Limb (tissue), 2 donors: ENCODE measurements around the gene HMCES.
"Not testable (repeated sequence)": the region's sequence is repeated elsewhere in the genome, so short reads cannot be mapped to it uniquely, and the experiment has no call there.

Experiments
- DNase-seq, 2 donors: peaks; one replicate each; pipeline ENCODE4 v3.0.0-alpha.2; 2016; ENCODE audit errors: extremely low spot score in 2 of 2

Gene HMCES

DNA sequence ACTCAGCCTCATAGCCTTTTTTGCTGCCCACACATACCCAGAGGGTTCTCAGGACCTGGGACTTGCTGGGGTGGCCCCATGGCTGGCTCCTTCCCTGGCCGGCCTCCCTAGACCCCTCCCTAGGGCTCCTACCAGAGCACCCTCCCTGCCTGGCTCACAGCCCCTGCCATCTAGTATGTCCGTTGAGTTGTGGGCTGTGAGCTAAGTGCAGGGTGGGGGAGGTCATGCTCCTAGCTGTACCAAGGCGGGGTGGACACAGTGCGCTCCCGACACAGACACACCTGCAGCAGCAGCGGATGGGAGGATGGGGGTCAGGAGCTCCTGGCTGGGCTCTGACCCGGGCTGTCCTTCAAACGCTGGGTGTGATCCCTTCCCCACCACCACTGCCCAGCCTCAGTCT, 41.6 kb downstream of the HMCES start:
- no peak for DNase-seq

DNA sequence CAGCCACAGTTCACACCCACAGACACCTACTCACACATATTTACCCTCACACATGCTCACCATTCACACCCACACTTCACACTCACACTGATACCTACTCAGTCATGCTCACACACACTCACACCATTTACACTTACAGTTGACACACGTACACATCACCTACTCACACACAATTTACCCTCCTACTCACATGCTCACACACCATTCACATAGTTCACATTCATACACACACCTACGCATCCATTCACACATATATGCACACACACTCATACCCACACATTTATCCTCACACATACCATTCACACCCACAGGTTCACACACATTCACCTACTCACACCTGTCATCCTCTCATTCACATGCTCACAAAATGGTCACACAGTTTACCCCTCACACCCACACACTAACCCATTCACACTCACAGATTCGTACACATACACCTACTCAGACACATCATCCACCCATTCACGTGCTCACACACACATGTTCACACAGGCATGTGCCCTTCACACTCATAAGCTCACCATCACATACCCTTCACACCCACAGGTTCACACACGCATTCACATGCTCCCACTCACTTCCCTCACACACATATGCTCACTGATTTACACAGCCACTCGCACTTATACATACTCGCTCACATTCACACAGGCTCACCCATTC, 42.3 kb downstream of the HMCES start:
- DNase-seq: no peak

DNA sequence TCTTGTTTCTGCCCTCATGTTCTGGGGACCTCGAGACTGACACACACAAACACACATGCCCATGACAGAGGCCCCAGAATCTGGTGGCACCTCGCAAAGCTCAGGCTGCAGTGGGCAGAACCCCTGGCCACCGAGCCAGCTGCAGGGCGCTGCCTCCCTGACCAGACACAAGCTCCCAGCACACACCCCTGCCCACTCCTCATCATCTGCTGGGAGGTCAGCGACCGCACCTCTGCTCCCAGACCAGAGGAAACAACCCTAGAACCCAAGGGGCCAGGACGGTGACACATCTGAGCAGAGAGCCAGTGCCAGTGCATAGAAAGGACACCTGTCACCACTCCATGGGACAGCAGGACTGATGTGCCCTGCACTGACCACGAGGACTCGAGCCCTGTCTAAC, 43.2 kb downstream of the HMCES start:
- DNase-seq: no peak

DNA sequence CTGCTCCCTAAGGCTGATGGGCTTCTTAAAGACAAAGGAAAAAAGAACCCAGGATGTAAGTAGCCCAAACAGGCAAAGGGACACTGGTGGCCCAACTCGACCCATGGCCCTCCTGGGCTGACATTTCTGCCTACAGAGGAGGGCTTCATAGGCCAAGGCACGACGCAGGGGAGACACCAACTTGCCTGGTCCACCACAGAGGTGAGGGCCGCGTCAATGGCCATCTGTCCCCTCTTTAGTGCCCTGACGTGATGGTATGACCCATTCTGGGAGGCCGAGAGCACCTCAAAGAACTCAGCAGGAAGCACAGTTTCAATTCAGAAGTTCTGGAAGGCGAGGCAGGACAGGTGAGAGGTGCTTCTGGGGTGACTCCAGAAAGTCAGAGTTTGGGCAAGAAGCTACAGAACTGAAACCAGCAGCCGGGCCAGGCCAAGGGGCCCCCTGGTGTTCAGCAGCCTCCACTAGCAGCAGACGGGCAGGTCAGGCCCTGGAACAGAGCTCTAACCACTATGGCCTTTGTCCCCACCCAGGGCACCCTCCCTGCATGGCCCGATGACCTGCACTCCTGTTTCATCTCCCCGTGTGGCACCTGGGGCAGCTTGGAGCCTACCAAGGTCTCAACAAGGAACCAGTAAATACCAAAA, 45.1 kb downstream of the HMCES start:
- no peak for DNase-seq

DNA sequence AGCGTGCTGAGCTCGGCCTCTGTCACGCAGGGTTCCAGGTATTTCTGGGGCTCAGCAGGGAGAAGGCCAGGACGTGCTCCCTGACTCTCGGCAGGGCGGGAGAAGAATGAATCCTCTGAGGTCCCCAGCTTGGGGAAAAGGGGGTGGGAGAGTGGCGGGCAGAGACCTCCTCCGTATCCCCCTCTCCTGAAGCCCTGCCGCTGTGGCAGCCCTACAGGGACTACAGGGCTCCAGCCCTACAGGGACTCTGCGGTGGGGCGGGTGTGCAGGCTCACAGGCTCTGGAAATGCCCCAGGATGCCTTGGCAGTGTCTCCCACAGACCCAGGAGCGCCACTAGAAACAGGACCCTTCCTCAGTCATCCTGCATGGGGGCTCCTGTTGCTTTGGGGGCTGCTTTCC, 46.2 kb downstream of the HMCES start:
- DNase-seq: no peak

DNA sequence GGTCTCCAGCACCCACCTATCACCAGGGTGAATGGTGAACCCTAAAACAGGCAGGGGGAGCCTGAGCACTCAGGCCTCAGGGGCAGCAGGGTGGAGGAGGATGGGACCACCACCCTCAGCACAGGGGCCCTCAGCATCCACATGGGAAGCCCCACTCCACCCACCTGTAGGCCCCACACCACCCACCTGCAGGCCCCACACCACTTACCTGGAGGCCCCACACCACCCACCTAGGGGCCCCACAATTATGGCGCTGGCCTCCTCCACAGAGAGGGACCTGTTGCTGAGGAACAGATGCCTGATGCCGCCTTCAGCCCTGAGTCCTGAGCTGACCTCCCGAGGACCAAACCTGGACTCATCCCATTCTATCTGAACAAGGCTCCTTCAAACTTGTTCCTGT, 46.7 kb downstream of the HMCES start:
- DNase-seq: no peak

DNA sequence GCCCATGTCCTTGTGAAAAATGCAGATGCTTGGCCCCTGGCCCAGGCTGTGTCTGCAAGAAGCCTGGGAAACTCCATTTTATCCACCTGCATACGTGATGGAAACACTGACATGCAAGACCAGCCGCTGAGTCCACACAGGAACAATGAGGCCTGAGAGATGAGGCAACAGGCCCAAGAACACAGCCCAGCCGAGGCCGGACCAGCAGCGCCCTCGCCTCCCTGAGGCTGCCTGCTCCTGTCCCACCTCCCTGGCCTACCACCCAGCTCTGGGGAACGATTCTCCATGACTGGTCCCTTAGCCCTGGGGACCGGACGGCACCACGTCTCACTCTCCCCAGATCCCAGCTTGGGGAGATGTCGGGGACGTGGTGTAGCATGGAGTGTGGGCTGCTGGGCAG, 47.5 kb downstream of the HMCES start:
- DNase-seq: no peak

DNA sequence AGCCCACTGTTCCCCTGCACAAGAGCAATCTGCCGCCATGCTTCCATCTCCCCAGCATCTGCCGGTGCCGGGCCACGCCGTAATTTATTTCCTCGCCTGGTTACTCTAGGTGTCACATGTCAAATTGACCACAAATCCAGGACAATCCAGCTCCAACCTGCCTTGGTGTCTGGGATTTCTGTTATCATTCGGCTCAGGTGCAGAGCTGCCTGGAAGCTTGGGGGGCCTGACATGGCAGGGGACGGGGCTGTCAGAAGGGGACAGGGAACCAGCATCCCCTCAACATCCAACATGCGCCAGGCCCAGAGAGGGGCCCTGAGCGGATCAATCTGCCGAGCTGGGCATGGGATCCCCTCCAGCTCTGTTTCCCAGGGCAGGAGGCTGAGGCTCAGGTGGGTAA, 47.9 kb downstream of the HMCES start:
- DNase-seq: no peak

DNA sequence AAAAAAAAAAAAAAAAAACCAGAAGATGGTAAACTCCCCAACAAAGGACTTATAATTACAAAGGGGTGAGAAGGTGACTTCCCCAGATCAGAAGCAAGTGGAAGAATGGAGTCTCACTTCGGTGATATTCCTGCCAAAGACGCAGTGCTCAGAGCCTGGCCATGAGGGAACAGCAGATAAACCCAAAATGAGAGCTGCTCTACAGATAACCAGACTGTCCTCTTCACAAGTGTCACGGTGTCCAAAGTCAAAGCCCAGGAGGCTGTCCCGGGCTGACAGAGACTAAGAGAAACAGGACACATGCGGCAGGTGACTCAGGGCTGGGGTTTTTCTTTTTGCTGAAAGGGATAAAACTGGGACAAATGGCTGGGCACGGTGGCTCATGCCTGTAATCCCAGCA, 48.8 kb downstream of the HMCES start:
- DNase-seq: no peak

DNA sequence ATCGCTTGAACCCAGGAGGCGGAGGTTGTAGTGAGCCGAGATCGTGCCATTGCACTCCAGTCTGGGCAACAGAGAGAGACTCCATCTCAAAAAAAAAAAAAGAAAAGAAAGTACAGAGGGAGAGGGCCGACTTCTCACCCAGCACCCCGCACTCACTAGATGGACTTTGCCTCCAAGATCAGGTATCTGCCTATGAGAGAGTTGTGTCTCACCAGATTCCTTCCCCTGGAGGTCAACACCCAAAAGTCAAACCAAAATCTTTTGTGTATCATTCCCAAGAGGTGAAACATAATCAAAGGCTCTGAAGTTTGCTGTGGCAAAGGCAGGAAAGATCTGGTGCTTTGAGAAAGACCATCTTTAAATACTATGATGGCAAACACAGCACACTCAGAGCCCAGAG, 51.2 kb downstream of the HMCES start:
- no peak for DNase-seq

DNA sequence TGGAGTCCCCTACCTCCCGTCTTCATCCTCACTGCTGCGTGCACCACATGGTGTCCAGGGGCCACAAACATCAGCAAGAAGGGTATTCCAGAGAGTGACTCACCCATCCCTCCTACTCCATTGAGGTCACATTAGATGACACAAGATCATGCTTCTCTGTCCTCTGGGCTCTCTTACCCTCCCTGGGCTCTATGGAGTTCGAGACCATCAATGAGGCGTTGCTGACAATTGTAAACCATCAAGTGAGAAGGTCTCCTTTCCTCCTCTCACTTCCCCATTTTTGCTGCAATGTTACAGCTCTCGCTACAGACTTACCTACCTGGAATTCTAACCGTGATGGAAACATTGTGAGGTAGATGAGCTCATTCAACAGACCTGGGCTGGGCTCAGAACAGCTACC, 51.7 kb downstream of the HMCES start:
- DNase-seq: no peak

DNA sequence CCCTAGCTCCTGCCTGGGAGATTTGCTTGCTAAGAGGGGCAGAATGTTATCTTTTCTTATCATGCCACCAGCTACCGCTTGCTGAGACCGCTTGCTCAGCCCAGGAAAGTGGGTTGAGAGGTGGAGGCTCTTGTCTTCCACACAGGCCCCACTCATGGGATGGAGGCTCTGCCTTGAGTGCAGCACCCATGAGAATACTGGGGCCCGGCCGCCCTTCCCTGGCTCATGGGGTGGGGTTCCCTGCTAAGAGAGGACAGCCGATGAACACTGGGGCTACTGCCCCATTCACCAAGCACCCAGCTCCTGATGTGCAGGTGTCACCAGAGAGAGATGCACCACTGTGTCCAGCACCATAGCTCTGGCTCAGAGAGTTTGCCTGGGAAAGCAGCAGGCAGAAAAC, 55.2 kb downstream of the HMCES start:
- no peak for DNase-seq

DNA sequence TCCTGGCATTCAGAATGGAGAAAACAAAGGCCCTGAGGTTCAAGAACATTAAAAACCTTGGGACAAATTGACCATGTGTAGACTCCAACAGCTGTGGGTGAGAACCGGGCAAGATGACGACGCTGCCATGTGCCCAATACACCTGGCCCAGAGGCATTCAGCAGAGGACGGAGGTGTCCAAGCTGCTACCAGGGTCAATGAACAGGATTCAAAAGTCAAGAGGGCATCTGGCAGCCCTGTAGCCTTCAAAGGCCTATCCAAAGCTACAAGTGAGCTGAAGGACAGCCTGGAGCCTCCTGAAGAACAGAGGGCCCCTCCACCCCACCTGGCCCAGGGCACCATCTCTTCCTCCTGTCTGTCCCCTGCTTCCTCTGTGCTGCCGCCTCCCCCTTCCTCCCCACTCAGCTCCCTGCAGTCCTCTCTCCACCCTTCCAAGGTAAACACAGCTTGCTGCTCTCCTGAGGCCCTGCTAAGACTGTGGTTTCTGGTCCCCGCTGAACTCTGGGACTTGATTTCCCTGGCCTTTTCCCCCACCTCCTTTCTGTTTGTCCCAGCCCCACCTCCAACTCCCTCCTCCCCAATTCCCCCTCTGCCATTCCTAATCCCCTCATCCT, 57.5 kb downstream of the HMCES start:
- no peak for DNase-seq

DNA sequence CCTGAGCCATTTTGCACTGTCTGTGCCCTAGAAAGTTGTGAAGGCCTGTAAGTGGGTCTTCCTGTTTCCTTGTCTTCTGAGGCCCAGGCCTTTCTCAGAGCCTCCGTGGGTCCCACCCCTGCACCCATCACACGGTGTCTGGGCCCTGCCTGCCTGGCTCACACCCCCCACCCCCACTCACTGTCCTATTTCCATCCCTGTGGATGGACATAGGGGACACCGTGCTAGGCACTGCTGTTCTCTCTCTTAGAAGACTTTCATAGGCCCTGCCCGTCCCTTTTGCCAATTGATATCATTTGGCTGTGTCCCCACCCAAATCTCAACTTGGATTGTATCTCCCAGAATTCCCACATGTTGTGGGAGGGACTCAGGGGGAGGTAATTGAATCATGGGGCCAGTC, 59.0 kb downstream of the HMCES start:
- DNase-seq: not testable (repeated sequence)

DNA sequence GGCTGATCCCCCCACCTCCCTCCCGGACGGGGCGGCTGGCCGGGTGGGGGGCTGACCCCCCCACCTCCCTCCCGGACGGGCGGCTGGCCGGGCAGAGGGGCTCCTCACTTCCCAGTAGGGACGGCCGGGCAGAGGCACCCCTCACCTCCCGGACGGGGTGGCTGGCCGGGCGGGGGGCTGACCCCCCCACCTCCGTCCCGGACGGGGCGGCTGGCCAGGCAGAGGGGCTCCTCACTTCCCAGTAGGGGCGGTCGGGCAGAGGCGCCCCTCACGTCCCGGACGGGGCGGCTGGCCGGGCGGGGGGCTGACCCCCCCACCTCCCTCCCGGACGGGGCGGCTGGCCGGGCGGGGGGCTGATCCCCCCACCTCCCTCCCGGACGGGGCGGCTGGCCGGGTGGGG, 60.5 kb downstream of the HMCES start:
- DNase-seq: not testable (repeated sequence)

DNA sequence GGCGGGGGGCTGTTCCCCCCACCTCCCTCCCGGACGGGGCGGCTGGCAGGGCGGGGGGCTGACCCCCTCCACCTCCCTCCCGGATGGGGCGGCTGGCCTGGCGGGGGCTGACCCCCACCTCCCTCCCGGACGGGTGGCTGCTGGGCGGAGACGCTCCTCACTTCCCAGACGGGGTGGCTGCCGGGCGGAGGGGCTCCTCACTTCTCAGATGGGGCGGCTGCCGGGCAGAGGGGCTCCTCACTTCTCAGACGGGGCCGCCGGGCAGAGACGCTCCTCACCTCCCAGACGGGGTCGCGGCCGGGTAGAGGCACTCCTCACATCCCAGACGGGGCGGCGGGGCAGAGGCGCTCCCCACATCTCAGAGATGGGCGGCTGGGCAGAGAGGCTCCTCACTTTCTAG, 61.2 kb downstream of the HMCES start:
- DNase-seq: not testable (repeated sequence)

DNA sequence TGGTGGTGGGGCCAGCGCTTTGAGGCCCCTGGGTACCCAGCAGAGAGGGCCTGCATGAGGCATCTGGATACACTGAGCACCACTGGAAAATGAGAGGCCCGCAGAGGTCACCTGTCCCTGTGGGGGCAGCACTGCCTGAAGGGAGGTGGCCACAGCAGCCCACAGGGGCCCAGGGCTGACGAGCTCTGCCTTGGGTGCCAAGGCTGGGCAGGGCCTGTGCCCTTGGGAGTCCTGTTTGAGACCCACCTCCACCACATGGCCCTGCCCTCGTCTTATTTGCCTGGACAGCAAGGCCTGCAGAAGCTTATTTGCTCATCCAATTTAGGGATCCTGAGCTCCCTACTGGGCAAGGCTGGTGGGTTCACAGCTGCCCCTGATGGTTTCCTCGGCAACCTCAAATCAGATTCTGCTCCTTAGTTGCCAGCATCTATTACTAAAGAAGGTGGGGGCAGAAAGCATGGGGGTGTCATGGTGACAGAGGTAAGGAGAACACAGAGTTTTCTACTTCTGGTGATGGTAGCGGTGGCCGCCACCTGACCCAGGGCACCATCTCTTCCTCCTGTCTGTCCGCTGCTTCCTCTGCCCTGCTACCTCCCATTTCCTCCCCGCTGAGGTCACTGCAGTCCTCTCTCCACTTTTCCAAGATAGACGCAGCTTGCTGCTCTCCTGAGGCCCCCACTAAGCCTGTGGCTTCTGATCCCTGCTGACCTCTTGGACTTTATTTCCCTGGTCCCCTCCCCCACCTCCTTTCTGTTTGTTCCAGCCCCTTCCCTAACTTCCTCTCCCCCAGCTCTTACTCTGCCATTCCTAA, 62.9 kb downstream of the HMCES start:
- DNase-seq: no peak

DNA sequence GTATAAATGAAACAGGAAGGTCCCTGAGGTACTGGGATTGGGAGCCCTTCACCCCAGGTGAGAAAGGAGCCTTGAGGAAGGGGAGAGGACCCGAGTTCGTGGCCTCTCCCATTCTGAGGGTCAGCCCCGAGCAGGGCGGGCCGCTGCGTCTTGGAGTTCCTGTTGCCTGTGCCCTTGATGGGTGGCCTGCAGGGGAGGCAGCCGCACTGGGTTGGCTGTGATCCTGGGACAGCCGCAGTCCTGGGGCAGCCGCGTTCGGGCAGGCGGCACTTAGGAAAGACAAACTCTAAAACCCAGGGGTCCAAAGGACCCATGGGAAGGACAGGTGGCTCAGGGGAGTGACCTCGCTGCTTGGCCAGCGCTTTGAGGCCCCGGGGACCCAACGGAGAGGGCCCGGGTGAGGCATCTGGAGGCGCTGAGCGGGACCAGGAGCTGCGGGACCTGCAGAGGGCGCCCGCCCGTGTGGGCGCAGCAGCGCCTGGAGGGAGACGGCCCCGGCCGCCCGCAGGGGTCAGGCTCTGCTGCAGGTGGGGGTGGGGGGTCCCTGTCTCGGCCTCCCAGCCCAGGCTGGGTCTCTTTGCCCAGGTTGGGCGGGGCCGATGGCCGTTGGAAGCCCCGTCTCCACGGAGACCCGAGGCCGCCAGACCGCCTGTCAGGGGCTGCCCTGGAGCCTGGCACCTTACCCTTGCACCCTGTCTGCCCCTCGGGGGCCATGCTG, 65.1 kb downstream of the HMCES start:
- DNase-seq: no peak

DNA sequence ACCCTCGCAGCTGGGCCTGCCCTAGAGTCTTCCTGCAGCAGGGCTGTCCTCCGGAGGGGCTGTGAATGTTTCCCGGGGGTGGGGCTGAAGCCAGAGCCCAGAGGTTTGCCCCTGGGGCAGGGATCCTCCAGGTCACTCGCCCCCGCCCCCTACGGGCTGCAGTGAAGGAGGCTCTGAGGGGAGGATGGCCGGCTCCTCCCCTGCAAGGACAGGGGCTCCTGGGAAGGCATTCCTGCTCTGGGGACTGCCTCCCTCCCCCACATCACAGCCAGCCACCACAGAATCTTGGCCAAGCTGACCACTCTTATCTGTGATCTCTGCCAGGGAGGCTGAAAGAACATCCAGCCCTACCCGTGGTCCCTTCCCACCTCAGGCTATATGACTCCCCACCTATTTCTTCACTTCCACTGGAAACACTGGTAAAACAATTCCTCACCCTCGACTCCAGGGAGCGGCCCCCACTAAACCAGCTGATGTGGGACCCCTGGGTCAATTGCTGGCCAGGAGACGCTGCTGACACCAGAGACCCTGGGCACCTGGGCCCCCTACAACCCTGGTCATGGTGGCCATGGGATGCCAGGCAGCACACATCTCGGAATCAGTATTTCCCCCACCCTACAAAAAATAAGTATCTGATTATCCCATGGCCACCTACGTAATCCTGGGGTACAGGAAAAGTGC, 66.0 kb downstream of the HMCES start:
- no peak for DNase-seq

DNA sequence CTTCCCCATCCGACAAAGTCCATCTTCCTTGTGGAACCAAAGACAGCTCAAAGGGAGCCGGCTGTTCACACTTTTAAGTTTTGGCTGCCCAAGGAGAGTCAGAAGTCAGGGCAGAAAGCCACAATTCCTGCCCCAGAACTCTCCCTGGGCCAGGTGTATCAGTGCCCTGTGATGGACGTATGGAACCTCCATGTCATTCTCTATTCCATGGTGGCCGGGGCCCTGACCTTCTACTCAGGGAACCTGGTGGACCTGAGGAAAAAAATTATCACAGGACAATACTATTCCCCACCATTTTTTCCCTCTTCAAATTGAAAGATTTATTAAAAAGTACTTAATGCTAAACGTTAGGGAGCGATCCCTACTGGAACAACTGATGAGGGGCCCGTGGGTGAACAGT, 66.6 kb downstream of the HMCES start:
- no peak for DNase-seq

DNA sequence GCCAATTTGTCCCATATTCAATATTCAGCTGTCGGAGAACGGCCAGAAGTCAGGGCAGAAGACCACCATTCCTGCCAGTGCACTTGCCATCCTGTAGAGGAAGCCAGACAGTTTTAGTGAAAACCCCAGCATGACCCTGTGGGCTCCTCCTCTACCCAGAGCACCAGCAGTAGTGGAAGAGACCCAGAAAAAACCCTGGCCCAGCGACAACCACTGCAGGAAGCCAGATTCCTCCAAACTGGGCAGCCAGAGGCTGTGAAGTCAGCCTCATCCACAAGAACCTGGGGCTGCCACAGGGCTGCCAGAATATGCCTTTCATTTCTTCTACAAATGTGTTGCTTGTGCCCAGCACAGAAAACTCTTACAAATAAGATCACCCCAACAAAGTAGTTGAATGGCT, 67.3 kb downstream of the HMCES start:
- no peak for DNase-seq
